Psoas muscle (tissue), 8 donors: ENCODE results near the gene CATSPER3. TPM values are rescaled to one million over a fixed set of nuclear protein-coding genes. Genes with fewer than 3 reads are reported as not detected.

Source experiments
- ATAC-seq, 4 donors: fragments of 200-7000 bp; cut with Tn5 transposase; one replicate each; pipeline ENCODE4 v1.9.1; 2020; ENCODE audit warnings: moderate library complexity in 3 of 4, mild to moderate bottlenecking in 2 of 4
- DNase-seq, 2 donors: peaks; one replicate each; pipeline ENCODE4 v3.0.0-alpha.2; 2020
- H3K27ac ChIP-seq: fragments of 200-600 bp; one replicate; pipeline ENCODE4 v1.8.0; 2022
- H3K27me3 ChIP-seq, 3 donors: fragments of 200-600 bp in 1 of 3; one replicate each; pipeline versions ENCODE4 v1.6.1 to v1.8.0; 2013 to 2022; ENCODE audit warnings: low read length in 2 of 3, mild to moderate bottlenecking in 2 of 3, moderate library complexity in 1 of 3; ENCODE audit not compliant: insufficient read depth in 3 of 3
- H3K36me3 ChIP-seq, 2 donors: fragments of 200-600 bp in 1 of 2; one replicate each; pipeline versions ENCODE4 v1.6.1 to v1.8.0; 2013 to 2022; ENCODE audit warnings: low read depth in 1 of 2, mild to moderate bottlenecking in 1 of 2, moderate library complexity in 1 of 2; ENCODE audit not compliant: insufficient read depth in 1 of 2
- H3K4me1 ChIP-seq: fragments of 200-600 bp; one replicate; pipeline ENCODE4 v1.8.0; 2022
- H3K4me3 ChIP-seq: fragments of 200-600 bp; one replicate; pipeline ENCODE4 v1.8.0; 2022; ENCODE audit warnings: mild to moderate bottlenecking
- H3K9me3 ChIP-seq: fragments of 200-600 bp; one replicate; pipeline ENCODE4 v1.8.0; 2022
- CTCF ChIP-seq: fragments of 200-600 bp; IDR thresholded peaks from one replicate; pipeline ENCODE4 v1.8.0; 2022; ENCODE audit warnings: antibody characterized with exemption
- WGBS, 3 donors: extraction: QIAGEN DNeasy Blood & Tissue Kit; methylation state at CpG; one replicate each; pipeline versions ENCODE4 v1.1.6 to v1.1.7; 2013; 5-methylcytosine and 5-hydroxymethylcytosine counted together
- intact Hi-C, 2 donors: fragments of 100-400 bp; cut with DNase I; formaldehyde crosslinking; loops; one replicate each; pipeline versions ENCODE4 v1.11.0 to v1.14.2; 2022
- polyA plus RNA-seq, 3 donors: library from polyadenylated mRNA; stranded (reverse); fragments of 200-250 nt; gene quantifications; one replicate each; pipeline ENCODE4 v1.2.3, GENCODE V29; 2013
- total RNA-seq, 4 donors: library from RNA; stranded (reverse); fragmentation: NEBNext Ultra II Directional in 2 of 4; extraction: Animal tissue kit (Norgen Biotek cat#: 25700) in 2 of 4; gene quantifications; one replicate each; pipeline versions ENCODE4 v1.2.1 to v1.2.4, GENCODE V29; 2021 to 2023
- donor health status: healthy with polysubstance abuse.
- donor health status: DM: no; HTN: no; CAD: no; lungs with moderate emphysema.
- donor health status: Bipolar disorder and iron deficiency.
- donor health status: healthy.
- donor health status: DM: yes; HTN: yes; CAD: no.
- donor health status: DM: no; HTN: no; CAD: no.
- donor health status: DM: no; HTN: no; CAD: no.
- donor health status: DM: yes; HTN: yes; CAD: no.

CATSPER3 gene
- total and polyA plus RNA-seq, 7 donors, result 0.73 to 1.8 (median 1.4) TPM

- ATAC-seq, result no peak
- Histone ChIP-seq H3K36me3 (peaks cover 5 to 49% of the 10 kb centered on the region in 2 donors), H3K27me3 (no peaks in the 10 kb centered on the region), H3K9me3 (no peaks in the 10 kb centered on the region), H3K27ac (no peak overlapping the region), H3K4me3 (no peak overlapping the region), H3K4me1 (no peaks in the 10 kb centered on the region)
- no peak for DNase-seq
- intact Hi-C loops, result no loop called here
- WGBS, 3 donors, result 90% methylated on average over 12 of the region's 12 CpGs
- TF ChIP-seq CTCF, result no peak
Measured at GRCh38 chr5:134964359-134965270, 3.1 kb upstream of the CATSPER3 start.

GRCh38 chr5:134965271-134965825 is 2.4 kb upstream of the CATSPER3 start:
- WGBS, 3 donors, result 57 to 80% (median 68%) methylated on average over 3 of the region's 3 CpGs
- DNase-seq (no peak), ATAC-seq (no peak)
- Histone ChIP-seq H3K27me3 (no peaks in the 10 kb centered on the region), H3K36me3 (peaks cover 5 to 54% of the 10 kb centered on the region in 2 donors), H3K9me3 (no peaks in the 10 kb centered on the region), H3K4me1 (no peaks in the 10 kb centered on the region), H3K27ac (no peak overlapping the region), H3K4me3 (no peak overlapping the region)
- TF ChIP-seq CTCF, result no peak
- intact Hi-C loops, result no loop called here

GRCh38 chr5:134968055-134968454 is 348 bp downstream of the CATSPER3 start:
- ATAC-seq, result no peak
- TF ChIP-seq CTCF, result no peak
- Histone ChIP-seq H3K27me3 (no peaks in the 10 kb centered on the region), H3K4me3 (no peak overlapping the region), H3K4me1 (no peaks in the 10 kb centered on the region), H3K9me3 (no peaks in the 10 kb centered on the region), H3K36me3 (peaks cover 3 to 32% of the 10 kb centered on the region in 2 donors), H3K27ac (no peak overlapping the region)
- 61 to 86% (median 77%) methylated on average over 3 of the region's 3 CpGs for WGBS, 3 donors
- intact Hi-C loops, result no loop called here
- DNase-seq, result no peak

- intact Hi-C loops, result no loop called here
- no peak overlapping the region for H3K27ac ChIP-seq
- no peak for DNase-seq
- no peaks in the 10 kb centered on the region for H3K4me1 ChIP-seq
- TF ChIP-seq CTCF, result no peak
- ATAC-seq, result no peak
- no peak overlapping the region for H3K4me3 ChIP-seq
- peaks cover 3 to 25% of the 10 kb centered on the region in 2 donors for H3K36me3 ChIP-seq
- H3K9me3 ChIP-seq, result no peaks in the 10 kb centered on the region
- no peaks in the 10 kb centered on the region for H3K27me3 ChIP-seq
Measured at GRCh38 chr5:134969166-134969565, 1.5 kb downstream of the CATSPER3 start.
